Effector CD4-positive, alpha-beta T cell (primary cell): Measurements from ENCODE around the gene PRKCZ.
A peak's percentile ranks its signal among the peaks of the same experiment; 100 is the strongest.

Experiments used
- DNase-seq: peaks from one replicate; pipeline ENCODE4 v3.0.0-alpha.2; 2020

PRKCZ gene

DNA sequence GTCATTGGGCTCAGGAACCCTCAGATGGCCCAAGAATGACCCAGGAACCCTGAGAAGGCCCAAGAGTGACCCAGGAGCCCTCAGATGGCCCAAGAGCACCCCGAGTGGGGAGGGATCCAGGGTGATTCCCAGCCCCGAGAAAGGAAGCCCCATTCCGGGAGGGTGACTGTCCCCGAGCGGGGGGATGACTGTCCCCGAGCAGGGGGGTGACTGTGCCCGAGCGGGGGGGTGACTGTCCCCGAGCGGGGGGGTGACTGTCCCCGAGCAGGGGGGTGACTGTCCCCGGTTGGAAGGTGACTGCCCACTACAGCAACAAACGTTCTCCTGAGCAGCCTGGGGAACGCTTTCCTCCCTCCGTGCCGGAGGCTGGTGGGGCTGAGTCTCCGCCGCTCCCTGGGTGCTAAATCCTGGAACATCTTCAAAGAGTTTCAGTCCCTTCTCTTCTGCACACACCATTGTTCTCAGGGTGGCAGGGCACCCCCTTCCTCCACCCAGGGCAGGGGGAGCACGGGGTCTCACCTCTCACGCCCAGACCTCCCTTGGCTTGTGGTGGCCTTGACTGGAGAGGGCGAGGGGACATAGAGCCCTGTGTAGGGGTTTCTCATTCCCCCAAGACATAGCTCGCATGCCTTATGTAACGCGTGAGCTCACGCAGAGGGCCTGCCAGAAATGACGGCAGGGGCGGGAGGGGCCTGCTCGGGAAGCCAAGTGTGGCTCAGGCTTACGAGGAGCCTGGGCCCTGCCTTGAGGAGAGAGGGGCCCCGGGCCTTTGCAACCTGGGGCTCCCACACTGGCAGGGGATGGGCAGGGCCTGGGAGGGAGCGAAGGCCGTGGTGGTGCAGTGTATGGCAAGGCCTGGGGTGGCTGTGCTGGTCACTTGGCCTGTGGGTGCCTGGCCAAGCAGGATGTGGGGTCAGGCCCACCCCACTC is 163.6 kb downstream of the PRKCZ start:
- no peak for DNase-seq

DNA sequence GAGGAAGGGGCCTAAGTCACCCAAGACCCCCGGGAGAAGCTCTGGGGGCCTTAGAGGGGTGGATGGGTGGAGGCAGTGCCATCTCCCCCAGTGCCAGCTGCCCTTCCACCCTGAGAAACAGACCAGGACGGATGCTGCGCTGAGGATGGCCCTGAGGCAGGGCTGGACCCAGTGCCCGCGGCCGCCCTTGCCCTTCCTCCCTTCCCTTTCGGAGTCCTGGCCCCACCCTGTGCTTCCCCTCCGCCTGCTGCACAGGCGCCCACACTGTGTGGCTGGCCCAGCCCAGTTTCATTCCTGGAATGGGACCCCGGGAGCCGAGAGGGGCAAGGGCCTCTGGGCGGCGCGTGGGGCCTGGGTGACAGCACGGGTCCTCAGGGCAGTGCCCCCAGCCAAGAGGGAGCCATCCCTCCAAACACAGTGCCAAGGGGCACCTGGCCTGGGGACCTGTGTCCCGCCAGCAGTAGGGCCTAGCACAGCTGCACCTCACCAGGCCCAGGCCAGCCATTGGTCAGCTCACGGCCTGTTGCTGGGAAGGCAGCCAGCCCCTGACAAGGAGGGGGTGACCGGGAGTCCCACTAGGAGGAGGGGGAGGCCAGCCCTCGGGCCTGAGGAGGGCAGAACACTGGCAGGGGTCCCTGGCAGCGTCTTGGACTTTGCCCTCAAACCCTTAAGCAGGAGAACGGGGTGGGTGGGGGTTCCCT is 164.5 kb downstream of the PRKCZ start:
- DNase-seq, result no peak

DNA sequence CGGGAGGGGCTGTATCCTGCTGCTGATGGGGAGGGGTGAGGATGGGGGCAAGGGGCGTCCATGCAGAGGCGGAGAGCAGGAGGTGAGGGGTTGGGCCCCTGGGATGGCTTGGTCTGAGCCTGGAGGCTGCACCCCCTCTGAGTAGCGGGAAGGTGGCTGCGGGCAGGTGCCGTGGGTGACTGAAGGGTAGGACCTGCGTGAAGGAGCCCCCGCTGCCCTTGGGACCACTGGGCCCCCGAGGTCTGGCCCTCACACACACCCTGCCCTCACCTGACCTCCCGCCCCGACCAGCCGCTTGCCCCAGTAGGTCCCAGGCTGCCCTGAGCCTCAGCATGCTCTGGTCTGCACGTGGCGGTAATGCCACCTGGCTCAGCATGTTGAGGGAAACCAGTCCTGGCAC is 165.1 kb downstream of the PRKCZ start:
- no peak for DNase-seq

DNA sequence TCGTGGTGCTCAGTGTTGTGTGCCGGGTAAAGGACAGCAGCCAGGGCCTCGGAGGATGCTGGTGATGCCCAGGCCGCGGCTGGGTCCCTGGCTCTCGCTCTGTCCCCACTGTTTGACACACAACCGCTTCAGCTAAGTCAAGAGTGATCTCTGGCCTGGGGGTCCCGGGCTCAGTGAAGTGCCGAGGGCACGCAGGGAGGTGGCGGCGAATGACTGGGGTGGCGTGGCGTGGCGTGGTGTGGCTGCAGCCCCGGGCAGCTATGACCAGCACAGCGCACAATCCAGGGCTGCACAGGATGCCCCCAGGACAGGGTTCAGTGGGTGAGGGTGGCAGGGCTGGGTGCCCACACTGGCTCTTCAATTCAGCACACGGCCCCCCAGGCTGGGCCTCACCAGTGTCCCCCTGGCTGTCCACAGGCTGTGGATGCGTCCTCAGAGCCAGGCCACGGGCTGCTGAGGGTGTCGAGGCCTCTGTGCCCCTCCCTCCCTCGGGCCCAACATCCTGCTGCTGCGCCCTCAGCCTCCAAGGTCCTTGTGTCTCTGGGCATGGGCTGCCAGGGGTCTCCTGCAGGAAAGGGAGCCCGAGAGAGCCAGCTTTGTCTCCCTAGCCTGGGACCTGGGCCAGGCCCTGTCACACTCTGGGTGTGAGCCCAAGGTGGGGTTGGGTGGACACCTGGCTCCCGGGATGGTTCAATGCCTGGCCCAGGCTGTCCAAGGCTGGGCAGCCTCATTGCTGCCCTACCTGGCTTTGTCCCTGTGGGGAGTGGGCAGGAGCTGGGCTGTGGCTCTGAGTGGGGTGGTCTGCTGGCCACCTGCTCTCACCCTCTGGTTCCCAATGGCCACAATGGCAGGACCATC is 165.9 kb downstream of the PRKCZ start:
- DNase-seq, result no peak

DNA sequence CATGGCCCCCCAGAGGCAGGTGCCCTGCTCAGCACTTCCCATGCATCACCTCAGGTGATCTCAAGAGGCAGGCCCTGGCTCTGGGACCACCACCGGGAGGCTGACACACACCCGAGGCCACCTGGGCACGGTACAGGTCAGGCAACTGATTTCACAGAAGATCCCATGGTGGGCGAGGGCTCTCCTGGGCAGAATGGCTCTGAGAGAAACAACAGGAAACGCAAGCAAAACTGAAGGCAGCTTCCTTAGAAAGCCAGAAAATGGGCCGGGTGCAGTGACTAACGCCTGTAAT is 166.5 kb downstream of the PRKCZ start:
- DNase-seq, result no peak

DNA sequence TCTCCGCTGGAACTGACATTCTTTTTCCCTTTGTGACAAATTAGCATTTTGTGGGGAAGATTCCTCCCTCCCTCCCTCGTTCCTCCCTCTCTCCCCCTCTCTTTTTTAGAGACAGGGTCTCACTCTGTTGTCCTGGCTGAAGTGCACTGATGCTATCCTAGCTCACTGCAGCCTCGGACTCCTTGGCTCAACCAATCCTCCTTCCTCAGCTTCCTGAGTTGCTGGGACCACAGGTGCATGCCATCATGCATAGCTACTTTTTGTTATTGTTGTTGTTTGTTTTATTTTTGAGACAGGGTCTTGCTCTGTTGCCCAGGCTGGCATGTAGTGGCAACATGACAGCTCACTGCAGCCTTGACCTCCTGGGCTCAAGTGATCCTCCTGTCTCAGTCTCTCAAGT is 171.1 kb downstream of the PRKCZ start:
- no peak for DNase-seq

DNA sequence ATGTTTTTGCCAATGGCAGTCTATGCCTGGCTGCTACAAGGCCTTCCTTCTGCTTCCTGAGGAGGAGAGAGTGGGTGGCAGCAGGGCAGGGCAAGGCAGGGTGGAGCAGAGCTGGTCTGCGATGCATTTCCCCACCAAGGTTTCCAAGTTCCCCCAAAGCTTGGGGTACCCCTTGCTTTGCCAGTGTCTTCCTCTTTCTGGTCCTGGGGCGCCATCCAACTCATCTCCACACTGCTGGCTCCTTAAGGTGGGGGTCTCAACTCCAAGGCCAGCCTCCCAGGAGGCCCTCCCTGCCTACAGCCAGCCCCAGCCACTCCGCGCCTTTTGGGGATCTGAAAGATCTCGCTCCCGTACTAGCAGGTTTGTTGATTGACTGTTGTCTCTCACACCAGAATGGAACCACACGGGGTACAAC is 174.0 kb downstream of the PRKCZ start:
- DNase-seq, result no peak

DNA sequence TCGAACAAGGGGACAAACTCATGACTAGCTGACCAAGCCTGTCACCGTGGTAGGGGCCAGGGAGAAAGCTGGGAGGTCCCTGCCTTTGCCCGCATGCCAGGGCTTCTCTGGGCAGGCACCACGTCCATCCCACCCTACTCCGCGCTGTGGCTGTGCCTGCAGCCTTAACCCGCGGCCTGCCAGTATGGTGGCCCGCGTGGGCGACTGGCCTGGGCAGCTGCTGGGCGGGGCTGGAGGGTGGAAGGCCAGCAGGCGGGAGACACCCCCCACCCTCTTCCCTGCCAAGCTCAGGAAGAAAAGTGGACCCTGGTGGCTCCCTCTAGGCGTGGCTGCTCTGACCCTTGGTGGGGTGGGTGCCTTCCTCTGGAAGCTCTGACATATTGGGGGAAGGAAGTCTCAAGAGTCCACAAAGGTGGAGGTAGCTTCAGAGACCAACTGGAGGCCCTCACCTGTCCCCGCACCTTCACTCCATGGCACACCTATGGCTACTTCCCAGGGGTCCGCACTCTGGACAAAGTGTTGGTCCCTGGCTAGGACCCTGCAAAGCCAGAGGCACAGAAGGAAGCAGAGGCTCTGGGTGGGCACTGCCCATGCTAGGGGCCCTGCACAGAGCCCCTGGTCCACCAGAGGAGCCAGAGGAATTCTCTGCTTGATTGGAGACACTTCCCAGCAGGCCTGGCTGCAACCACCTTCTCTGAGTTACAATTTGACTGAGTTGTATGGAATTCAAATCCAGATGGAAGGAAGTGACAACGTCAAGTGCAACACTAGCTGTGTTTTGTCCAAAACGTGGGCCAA is 174.6 kb downstream of the PRKCZ start:
- no peak for DNase-seq

DNA sequence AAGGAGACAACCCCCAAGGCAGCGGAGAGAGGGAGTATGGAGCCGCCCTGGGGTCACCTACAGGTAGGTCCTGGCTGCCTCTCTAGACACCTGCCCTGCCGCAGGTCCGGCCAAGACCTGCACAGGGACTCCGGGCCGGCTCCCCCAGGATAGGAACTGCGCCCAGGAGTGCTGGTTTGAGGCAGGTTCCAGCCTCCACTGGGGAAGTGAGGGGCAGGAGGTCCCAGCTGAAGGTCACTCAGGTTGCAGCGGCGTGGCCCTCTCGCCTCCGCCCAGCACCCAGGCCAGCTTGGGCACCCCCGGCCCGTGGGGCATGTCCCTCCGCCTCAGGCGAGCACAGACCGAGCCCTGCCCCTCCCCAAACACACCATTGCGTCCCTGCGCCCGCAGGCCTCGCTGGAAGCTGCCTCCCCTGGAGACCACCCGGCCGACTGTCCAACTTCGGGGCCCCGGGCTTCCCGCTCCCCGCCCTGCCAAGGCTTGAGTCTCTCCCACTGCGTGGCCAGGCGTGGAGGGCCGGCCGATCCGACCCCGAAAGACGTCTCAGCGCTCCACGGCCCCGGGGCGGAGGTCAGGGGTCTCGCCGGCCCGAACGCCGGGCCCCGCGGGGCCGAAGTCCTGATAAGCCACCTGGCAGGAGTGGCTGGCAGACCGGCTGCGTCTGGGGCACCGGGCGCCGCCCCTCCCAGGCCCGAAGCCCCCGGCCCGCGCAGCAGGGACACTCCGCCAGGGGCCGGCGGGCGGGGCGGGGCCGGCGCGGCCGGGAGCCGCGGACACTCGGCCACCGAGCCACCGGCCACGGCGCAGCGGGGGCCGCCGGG is 176.5 kb downstream of the PRKCZ start:
- no peak for DNase-seq

DNA sequence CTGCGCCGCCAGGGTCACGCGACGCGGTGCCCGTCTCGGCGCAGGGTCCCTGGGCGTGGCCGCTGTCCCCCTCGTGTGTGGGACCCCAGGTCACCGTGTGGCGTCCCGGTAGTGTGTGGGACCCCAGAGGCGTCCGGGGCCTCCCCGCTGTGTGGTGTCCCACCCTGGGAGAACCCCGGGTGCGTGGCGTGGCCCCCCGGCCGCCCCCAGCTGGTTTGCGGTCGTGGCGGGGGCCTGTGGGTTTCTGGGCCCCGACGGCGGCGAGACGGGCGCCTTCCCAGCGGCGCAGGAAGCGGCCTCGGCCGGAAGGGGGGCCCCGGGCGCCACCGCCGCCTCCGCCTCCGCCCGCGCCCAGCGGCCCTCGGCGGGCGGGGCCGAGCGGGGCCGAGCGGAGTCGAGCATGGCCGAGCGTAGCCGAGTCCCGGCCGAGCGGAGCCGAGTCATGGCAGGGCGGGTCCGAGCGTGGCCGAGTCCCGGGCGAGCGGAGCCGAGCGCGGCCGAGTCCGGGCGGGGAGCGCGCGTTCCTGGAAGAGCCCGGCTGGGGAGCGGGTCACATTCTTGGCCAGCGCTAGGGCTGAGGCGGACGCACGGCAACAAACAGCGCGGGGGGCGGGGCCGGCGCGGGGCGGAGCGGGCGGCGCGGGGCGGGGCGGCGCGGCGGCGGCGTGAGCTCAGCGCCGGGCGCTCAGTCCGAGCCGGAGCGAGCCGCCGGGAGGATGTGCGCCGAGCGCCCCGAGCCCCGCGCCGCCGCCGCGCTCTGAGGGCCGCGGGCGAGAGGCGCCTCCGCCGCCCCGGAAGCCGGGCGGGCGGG is 177.3 kb downstream of the PRKCZ start:
- peak; percentile 85 for DNase-seq

DNA sequence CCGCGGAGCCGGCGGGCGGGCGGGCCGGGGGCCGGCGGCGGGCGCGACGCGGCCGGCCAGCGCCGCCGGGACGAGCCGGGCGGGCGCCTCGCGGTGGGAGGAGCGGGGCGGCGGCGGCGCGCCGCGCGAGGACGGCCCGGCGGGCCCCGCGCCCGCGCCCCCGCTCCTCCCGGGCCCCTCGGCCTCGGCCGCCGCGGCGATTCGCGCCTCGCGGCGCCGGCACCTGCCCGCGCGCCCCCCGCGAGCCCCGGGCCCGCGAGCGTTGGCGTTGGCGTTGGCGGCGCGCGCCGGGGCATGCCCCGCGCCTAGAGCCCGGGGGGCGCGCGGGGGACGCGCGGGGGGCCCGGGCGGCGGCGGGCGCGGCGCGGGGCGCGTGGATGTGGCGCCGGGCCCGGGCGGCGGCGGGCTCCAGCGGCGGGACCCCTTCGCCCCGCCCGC is 178.0 kb downstream of the PRKCZ start, which contains the start of gene SKI:
Gene SKI, plus strand, starts transcription at position 163 of the 438 bp plus-strand sequence. CDS start 448 bp downstream, outside the sequence.
- DNase-seq, result no peak

DNA sequence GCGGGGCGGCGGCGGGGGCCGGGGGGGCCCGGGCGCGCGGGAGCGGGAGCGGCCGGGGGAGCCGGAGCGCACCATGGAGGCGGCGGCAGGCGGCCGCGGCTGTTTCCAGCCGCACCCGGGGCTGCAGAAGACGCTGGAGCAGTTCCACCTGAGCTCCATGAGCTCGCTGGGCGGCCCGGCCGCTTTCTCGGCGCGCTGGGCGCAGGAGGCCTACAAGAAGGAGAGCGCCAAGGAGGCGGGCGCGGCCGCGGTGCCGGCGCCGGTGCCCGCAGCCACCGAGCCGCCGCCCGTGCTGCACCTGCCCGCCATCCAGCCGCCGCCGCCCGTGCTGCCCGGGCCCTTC is 178.5 kb downstream of the PRKCZ start:
- no peak for DNase-seq

DNA sequence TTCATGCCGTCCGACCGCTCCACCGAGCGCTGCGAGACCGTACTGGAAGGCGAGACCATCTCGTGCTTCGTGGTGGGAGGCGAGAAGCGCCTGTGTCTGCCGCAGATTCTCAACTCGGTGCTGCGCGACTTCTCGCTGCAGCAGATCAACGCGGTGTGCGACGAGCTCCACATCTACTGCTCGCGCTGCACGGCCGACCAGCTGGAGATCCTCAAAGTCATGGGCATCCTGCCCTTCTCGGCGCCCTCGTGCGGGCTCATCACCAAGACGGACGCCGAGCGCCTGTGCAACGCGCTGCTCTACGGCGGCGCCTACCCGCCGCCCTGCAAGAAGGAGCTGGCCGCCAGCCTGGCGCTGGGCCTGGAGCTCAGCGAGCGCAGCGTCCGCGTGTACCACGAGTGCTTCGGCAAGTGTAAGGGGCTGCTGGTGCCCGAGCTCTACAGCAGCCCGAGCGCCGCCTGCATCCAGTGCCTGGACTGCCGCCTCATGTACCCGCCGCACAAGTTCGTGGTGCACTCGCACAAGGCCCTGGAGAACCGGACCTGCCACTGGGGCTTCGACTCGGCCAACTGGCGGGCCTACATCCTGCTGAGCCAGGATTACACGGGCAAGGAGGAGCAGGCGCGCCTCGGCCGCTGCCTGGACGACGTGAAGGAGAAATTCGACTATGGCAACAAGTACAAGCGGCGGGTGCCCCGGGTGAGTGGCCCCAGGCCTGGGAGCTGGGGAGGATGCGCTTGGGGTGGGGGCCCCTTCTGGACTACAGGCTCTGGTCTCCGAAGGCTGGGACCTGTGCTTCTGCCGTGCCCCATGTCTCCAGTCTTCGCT is 179.0 kb downstream of the PRKCZ start:
- no peak for DNase-seq

DNA sequence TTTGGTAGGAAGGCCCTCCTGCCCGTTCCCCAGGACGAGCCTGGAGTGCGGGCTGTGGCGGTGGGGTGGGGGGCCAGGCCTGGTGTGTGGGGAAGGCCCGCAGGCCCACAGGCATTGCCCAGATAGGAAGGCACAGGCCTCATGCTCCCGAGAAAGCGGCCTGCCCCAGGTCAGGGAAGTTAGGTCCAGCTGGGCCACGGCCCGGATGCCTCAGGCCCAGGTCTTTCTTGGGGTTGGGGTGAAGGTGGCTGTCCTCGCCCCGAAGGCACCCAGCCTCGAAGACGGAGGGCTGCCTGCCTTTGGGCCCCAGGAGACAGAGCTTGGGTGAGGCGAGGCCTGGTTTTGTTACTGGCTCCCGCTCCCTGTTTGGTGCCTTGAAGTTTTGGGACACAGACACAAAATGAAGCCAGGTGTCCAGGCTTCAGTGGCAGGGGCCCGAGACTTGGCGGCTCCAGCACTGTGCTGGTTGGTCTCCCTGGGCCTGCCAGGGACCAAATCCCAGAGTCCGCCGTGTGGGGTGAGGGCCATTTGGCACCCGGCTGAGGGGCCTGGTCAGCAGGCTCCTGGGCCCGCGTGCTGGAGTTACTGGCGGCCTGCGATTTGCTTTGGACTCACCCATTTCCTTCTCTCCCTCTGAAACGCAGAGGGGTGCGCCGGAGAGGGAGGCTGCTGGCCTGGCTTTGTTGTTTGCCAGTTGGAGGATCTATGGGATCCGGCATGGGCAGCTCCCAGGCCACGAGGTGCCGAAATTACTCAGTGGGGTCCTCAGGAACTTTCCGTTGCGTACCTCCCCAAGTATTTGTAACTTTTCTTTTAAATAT is 179.9 kb downstream of the PRKCZ start:
- no peak for DNase-seq

DNA sequence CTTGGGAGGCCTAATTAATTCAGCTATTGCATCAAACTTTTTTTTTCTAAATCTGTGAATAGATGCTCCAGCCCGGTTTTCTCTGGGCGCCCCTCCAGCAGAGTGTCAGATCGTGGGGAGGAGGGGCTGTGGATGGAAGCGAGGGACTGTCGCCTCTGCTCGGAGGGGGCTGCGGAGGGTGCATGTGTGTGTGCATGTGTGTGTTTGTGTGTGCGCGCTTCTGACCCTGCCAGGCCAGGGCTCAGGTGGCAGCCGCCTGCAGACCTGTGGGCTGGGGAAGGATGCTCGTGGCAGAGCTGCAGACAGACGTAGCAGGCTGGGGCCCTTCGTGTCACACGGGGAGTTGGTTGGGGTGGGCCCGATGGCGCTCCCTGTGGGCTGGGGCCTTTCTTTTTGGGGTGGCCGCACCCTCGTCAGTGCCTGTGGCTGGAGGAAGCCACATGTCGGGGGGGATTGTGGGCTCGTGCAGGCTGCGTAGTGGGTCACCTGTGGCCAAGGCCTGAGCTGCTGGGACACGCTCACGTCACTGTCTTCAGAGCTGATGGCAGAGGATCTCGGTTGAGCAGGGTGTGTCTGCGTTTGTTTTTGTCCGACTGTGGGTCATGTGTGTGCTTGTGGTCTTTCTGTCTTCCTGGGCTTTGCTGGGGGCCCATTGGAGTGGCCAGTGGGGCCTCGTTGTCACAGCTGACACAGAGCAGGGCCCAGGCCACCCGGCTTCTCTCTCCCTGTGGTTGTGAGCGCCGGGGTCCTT is 180.7 kb downstream of the PRKCZ start:
- peak; percentile 58 for DNase-seq

DNA sequence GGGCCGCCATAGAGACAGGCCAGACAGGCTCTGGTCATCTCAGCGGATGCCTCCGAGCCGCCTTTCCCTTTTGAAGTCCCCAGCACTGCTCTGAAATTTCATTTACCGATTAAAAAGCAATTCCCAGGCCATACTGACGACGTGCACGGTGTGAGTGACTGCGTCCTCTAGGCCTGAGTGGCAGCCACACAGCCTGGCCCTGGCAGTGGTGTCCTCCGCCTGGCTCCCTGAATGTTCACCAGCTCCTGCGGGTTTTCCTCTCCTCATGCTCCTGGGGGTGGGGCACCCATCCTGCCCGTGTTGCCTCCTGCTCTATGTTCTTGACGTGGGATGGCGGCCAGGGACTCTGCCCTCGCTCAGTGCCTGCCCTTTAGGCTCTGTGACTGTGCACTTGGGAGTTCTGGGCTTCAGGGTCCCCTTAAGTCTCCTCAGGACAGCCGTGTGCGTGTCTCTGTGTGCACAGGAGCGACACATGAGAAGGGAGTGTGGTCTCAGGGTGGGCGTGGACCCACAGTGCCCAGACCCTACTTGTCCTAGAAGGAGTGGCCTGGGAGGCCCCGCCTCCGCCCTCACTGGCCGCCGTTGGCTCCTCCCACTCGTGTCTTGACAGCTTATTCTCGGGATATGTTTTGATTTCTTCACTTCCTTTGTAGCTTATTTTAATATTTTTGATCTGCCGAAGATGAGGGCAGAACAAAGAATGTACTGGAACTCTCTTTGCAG is 181.5 kb downstream of the PRKCZ start:
- DNase-seq, result peak; percentile 75

DNA sequence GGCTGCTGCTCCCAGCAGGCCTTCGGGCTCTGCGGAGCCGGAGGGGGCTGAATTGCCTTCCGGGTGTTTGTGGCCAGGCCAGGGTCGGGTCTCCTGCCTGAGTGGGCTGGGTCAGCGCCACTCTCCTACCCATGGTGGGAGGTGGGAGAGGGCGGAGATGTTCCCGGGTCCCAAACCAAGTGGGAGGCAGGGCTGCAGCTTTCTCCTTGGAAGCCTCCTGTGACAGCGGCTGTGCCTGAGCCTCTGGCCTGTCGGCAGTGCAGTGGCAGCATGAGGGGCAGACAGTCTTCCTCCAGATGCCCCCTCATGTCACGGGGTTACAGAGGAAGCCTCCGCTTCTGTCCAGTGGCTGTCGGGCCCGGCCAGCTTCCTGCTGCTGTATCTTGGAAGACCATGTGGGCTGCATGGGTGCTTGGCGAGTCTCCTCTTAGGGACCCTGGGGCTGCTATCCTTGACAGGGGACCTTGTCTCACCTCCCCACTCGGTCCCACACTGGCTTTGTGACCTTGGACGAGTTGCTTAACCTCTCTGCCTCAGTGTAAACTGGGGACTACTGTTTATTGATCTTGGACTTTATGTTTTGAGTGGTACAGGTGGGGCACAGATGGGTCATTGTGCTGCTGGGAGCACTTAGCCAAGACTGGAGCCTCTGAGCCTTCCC is 182.2 kb downstream of the PRKCZ start:
- DNase-seq, result no peak
